GM20000 (cell line): ENCODE data around the gene HIVEP3.

Source experiments
- DNase-seq: peaks from one replicate; pipeline ENCODE4 v3.0.0; 2012; ENCODE audit warnings: low spot score
- TF ChIP-seq, protein P1 (sequence below): IDR thresholded peaks from 2 replicates; pipeline ENCODE4 v1.5.1; 2012; ENCODE audit warnings: mild to moderate bottlenecking, control low read depth; ENCODE audit errors: extremely low read depth, missing control alignments

HIVEP3 gene

GRCh38 chr1:41861535-41862383, 57.0 kb downstream of the HIVEP3 start:
- TF ChIP-seq, protein P1, sequence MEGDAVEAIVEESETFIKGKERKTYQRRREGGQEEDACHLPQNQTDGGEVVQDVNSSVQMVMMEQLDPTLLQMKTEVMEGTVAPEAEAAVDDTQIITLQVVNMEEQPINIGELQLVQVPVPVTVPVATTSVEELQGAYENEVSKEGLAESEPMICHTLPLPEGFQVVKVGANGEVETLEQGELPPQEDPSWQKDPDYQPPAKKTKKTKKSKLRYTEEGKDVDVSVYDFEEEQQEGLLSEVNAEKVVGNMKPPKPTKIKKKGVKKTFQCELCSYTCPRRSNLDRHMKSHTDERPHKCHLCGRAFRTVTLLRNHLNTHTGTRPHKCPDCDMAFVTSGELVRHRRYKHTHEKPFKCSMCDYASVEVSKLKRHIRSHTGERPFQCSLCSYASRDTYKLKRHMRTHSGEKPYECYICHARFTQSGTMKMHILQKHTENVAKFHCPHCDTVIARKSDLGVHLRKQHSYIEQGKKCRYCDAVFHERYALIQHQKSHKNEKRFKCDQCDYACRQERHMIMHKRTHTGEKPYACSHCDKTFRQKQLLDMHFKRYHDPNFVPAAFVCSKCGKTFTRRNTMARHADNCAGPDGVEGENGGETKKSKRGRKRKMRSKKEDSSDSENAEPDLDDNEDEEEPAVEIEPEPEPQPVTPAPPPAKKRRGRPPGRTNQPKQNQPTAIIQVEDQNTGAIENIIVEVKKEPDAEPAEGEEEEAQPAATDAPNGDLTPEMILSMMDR, result no peak
- DNase-seq, result no peak

DNA sequence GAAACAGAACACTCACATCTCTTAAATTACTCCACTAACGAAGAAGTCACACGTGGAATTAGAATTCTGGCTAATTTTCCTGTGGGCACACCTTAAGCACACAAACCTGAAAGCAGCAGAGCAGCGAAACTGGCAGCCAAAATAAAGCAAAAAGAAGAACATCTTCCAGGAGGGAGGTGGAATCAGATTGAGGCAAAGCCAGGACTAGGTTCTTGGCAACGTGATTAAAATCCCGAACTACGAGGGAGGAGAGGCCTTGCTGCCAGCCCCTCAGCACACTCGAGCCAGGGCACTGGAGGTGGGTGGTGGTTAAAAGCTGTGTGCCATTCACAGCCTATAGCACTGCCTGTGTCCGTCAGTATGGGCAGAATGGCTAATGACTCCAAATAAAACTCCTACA, 58.0 kb downstream of the HIVEP3 start:
- no peak for DNase-seq
- TF ChIP-seq, protein P1, result no peak

DNA sequence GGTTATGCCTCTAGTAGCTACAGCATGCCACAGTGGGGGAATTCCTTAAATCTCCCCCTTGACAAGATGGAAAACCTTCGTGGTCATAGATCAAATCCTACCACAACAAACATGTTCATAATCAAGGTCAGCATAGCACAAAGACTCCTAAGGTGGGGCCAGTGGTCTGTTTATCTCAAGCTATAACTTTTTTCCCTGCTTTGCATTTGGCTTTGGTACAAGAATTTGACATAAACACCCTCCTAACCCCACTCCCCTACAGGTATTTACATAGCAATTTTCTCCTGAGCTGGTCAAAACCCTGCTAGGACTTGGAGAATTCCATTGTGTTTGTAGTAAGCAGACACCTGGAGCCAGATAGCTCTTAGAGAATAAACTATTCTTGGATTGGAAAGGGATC, 58.5 kb downstream of the HIVEP3 start:
- no peak for DNase-seq
- TF ChIP-seq, protein P1, result no peak

- no peak for DNase-seq
- TF ChIP-seq, protein P1, result no peak
Measured at GRCh38 chr1:41859686-41860085, 59.0 kb downstream of the HIVEP3 start.

GRCh38 chr1:41856944-41857285, 61.8 kb downstream of the HIVEP3 start:
- TF ChIP-seq, protein P1, result no peak
- DNase-seq, result no peak

DNA sequence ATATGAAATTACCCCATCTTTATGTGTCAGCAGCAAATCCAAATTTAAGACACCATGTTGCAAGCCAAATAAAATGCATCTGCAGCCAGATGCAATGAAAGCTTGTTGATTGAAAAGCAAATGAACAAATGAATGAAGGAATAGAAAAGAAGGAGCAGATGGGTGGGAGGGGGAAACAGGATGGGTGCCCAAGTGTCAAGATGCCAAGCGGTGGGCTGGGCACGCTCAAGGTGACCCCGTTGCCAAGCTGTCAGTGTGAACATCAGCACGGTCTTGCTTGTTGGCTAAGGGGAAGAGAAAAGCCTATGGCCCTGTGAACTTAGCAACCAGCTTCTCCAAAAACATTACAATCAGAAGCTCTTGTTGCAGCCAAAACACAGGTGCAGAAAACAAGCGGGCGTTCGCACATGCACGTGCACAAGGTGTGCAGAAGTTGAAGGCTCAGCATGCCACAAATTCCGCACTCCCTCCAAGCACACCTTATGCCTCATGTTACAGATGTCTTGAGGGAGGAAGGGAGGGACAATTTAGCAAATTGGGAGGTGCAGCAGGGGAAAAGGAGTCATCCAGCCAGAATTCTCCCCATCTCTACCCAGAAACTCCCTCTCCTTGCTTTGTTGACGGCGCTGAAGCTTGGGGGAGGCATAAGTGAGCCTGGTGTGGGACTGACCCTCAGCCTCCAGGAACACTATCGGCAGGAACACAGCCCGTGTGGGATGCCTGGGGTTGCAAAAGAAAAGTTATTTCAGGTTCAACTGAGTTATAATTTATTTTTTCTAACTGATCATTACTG, 62.4 kb downstream of the HIVEP3 start:
- TF ChIP-seq, protein P1, result no peak

DNA sequence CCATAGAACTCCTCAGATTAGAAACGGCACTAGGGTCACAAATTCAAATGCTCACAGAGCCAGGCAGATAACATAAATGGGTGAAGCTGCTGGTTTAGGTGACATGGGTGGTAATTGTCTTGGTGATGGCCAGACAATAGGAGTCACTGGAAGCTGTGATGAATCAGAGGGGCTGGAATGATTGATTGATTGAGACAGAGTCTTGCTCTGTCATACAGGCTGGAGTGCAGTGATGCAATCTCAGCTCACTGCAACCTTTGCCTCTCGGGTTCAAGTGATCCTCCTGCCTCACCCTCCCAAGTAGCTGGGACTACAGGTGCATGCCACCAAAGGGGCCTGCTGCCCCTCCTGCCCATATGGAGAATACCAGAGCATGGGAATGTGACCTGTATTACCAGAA, 63.0 kb downstream of the HIVEP3 start:
- TF ChIP-seq, protein P1, result no peak
- DNase-seq, result no peak

More for the DNA sequence above, 62.4 kb downstream of the HIVEP3 start:
- DNase-seq, result no peak
